Endothelial cell of umbilical vein (primary cell): ENCODE data around the gene PRR3. TPM values are rescaled to one million over a fixed set of nuclear protein-coding genes. Genes with fewer than 3 reads are reported as not detected.

Experiments used
- BruUV-seq: library from RNA; stranded (reverse); fragments of 400-500 nt; replicated peaks from 2 replicates; lab custom pipeline; 2021; lab: Mats Ljungman, UMichigan
- CTCF ChIA-PET: fragments of 300-600, 350-600 bp; sonication (Branson Sonifier 250); formaldehyde crosslinking; loops from one replicate; lab custom pipeline; 2021; ENCODE audit warnings: antibody characterized with exemption, inconsistent platforms; lab: Charles Lee
- POLR2A ChIA-PET: fragments of 300-600, 350-600 bp; sonication (Branson Sonifier 250); formaldehyde crosslinking; loops from one replicate; lab custom pipeline; 2021; ENCODE audit warnings: antibody characterized with exemption, inconsistent platforms; lab: Charles Lee
- DNase-seq: peaks from one replicate; pipeline ENCODE4 v3.0.0-alpha.2; 2011; ENCODE audit warnings: low read depth, low spot score
- FAIRE-seq: peaks from 2 replicates; lab custom pipeline; 2011; peaks lifted over from hg19 to GRCh38; lab: Jason Lieb, UNC
- H2AFZ ChIP-seq: 2 replicates; pipeline ENCODE4 v1.6.0; 2012; ENCODE audit warnings: low read depth, low read length, control low read depth, inconsistent platforms
- H3K27ac ChIP-seq: 2 replicates; pipeline ENCODE4 v1.5.1; 2011; ENCODE audit warnings: low read depth, mild to moderate bottlenecking, control low read depth, low read length, moderate library complexity; ENCODE audit not compliant: insufficient read depth
- H3K27me3 ChIP-seq, 2 experiments: 2 replicates each; pipeline versions ENCODE4 v1.6.0 to v1.6.1; 2011; ENCODE audit warnings: low read length in 2 of 2, mixed read lengths in 1 of 2; ENCODE audit not compliant: control insufficient read depth in 2 of 2, insufficient read depth in 2 of 2
- H3K36me3 ChIP-seq, 2 experiments: 2 replicates in 1 of 2; 3 replicates in 1 of 2; pipeline ENCODE4 v1.5.1; 2011; ENCODE audit warnings: low read length in 2 of 2, mild to moderate bottlenecking in 1 of 2, moderate library complexity in 1 of 2; ENCODE audit not compliant: control insufficient read depth in 2 of 2, insufficient read depth in 2 of 2; ENCODE audit errors: extremely low read depth in 1 of 2
- H3K4me1 ChIP-seq: 3 replicates; pipeline ENCODE4 v1.5.1; 2011; ENCODE audit warnings: mild to moderate bottlenecking, low read length; ENCODE audit not compliant: control insufficient read depth, insufficient read depth; ENCODE audit errors: extremely low read depth
- H3K4me2 ChIP-seq: 2 replicates; pipeline ENCODE4 v1.6.1; 2011; ENCODE audit warnings: low read length, control low read depth, mixed read lengths; ENCODE audit not compliant: insufficient read depth
- H3K4me3 ChIP-seq, 3 experiments: fragments of 200-600 bp in 1 of 3; sonication (generic), shearing (Covaris generic) in 1 of 3; replicated peaks in 1 of 3; 2 replicates each; pipeline ENCODE4 v1.5.1; 2011 to 2016; ENCODE audit warnings: control low read depth in 3 of 3, low read length in 3 of 3, mild to moderate bottlenecking in 2 of 3, inconsistent platforms in 1 of 3, low read depth in 1 of 3, moderate library complexity in 1 of 3; ENCODE audit not compliant: insufficient read depth in 1 of 3
- H3K79me2 ChIP-seq: 2 replicates; pipeline ENCODE4 v1.6.0; 2012; ENCODE audit warnings: low read length, inconsistent platforms; ENCODE audit not compliant: control insufficient read depth, insufficient read depth
- H3K9ac ChIP-seq: replicated peaks from 2 replicates; pipeline ENCODE3; 2011; ENCODE audit warnings: low read length, control low read depth; ENCODE audit not compliant: insufficient read depth; ENCODE audit errors: extremely low read depth
- H3K9me1 ChIP-seq: replicated peaks from 3 replicates; pipeline ENCODE4 v1.6.0; 2011; ENCODE audit warnings: mild to moderate bottlenecking, low read length; ENCODE audit not compliant: control insufficient read depth, insufficient read depth; ENCODE audit errors: extremely low read depth
- H3K9me3 ChIP-seq: replicated peaks from 2 replicates; pipeline ENCODE4 v1.5.1; 2012; ENCODE audit warnings: low read length, inconsistent platforms; ENCODE audit not compliant: control insufficient read depth, insufficient read depth
- H4K20me1 ChIP-seq: replicated peaks from 2 replicates; pipeline ENCODE3; 2011; ENCODE audit warnings: mild to moderate bottlenecking, low read length; ENCODE audit not compliant: control insufficient read depth, insufficient read depth; ENCODE audit errors: extremely low read depth
- EZH2 ChIP-seq: IDR thresholded peaks from 2 replicates; pipeline ENCODE4 v1.6.1; 2012; ENCODE audit warnings: borderline replicate concordance, low read depth, mild to moderate bottlenecking, moderate library complexity, low read length, inconsistent platforms; ENCODE audit not compliant: severe bottlenecking
- FOS ChIP-seq: IDR thresholded peaks from 2 replicates; pipeline ENCODE4 v1.6.1; 2011; ENCODE audit warnings: mild to moderate bottlenecking, low read length, moderate library complexity, borderline replicate concordance; ENCODE audit not compliant: insufficient read depth
- GATA2 ChIP-seq: IDR thresholded peaks from 2 replicates; pipeline ENCODE4 v1.7.0; 2011; ENCODE audit warnings: low read depth, mild to moderate bottlenecking, moderate library complexity, mixed read lengths, low read length; ENCODE audit not compliant: insufficient read length, insufficient read depth
- JUN ChIP-seq: IDR thresholded peaks from 2 replicates; pipeline ENCODE4 v1.6.1; 2011; ENCODE audit warnings: borderline replicate concordance, low read depth; ENCODE audit not compliant: insufficient read length, insufficient read depth
- MYC ChIP-seq: IDR thresholded peaks from one replicate; pipeline ENCODE4 v1.6.1; 2011; ENCODE audit warnings: mild to moderate bottlenecking, low read depth, low read length
- POLR2A ChIP-seq: IDR thresholded peaks from 2 replicates; pipeline ENCODE4 v1.6.1; 2012; ENCODE audit warnings: low read depth, mild to moderate bottlenecking, control low read depth, low read length
- POLR2AphosphoS5 ChIP-seq: IDR thresholded peaks from 2 replicates; pipeline ENCODE4 v1.6.1; 2012; ENCODE audit warnings: low read depth, mild to moderate bottlenecking, control low read depth, low read length, moderate library complexity; ENCODE audit not compliant: insufficient read depth
- dilution Hi-C: fragments of 300-500 bp; cut with MboI; formaldehyde crosslinking; loops from one replicate; pipeline ENCODE4 v1.15.0; 2019; ENCODE audit warnings: low sequenced_read_pairs; ENCODE audit not compliant: extremely low pct_ligation_motif_present
- intact Hi-C: fragments of 100-400 bp; cut with micrococcal nuclease; formaldehyde crosslinking; loops from one replicate; pipeline ENCODE4 v1.10.0; 2022
- polyA plus RNA-seq, 4 experiments: library from polyadenylated mRNA; depleted of rRNA in 3 of 4; stranded (reverse) in 3 of 4; unstranded in 1 of 4; fragments of >200 nt; gene quantifications; 2 replicates each; pipeline versions ENCODE4 v1.2.1 to v1.2.3, GENCODE V29; 2011 to 2012; ENCODE audit warnings: missing spikeins in 1 of 4
- total RNA-seq: library from RNA; stranded (reverse); gene quantifications from 2 replicates; pipeline ENCODE4 v1.2.3, GENCODE V29; 2021
- TF ChIP-seq, protein P1 (sequence below), 2 donors: IDR thresholded peaks; 1 replicate in 1 of 2; 2 replicates in 1 of 2; pipeline ENCODE4 v1.5.1; 2011; ENCODE audit warnings: low read length in 2 of 2, mild to moderate bottlenecking in 2 of 2, moderate library complexity in 2 of 2, control low read depth in 1 of 2, inconsistent platforms in 1 of 2, low read depth in 1 of 2; ENCODE audit not compliant: insufficient read depth in 1 of 2; ENCODE audit errors: extremely low read depth in 1 of 2
- TF ChIP-seq, protein P2 (sequence below): IDR thresholded peaks from 2 replicates; pipeline ENCODE4 v1.6.1; 2011; ENCODE audit not compliant: insufficient read depth, insufficient read length

The PRR3 gene
- total and polyA plus RNA-seq, 2 donors (not counting 3 experiments of a cell fraction or from before 2014, with no cell fraction given): 10.6 to 22.3 TPM

DNA sequence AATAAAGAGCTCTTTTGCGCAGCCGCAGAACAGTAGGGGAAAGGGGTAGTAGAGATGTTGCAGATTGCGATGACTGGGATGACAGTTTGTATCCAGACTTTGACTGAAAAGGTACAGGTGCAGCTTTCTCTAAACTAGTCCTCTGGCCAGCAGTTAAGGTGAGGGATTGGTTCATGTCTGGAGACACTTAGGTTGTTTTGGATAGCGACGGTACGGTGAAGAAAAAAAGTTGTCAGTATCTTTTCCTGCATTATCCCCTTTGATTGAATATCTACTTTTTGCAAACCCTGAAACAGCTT, 537 bp downstream of the PRR3 start:
- Histone ChIP-seq H3K27ac (peak overlapping the region; percentile 84), H3K9me1 (no peaks in the 10 kb centered on the region), H4K20me1 (no peaks in the 10 kb centered on the region), H3K9ac (peak overlapping the region; percentile 86), H3K4me1 (peaks cover 19% of the 10 kb centered on the region), H3K36me3 (peaks cover 0 to 11% of the 10 kb centered on the region in 2 experiments), H3K4me3 (peak overlapping the region; percentile 39 to 93 (median 52)), H3K9me3 (no peaks in the 10 kb centered on the region), H3K4me2 (peak overlapping the region; percentile 83), H2AFZ (peak overlapping the region; percentile 35), H3K79me2 (peaks cover 16% of the 10 kb centered on the region), H3K27me3 (no peaks in the 10 kb centered on the region)
- dilution Hi-C loops: no loop called here
- no peak for DNase-seq
- ChIA-PET CTCF (interaction anchor here (0.9 to 4.9 kb wide), 8 partner anchors 13 to 115 kb away, joined by 3 to 65 read pairs (median 7); partner anchors contain the start of genes ABCF1 and DHX16), POLR2A (interaction anchor here (2.1 kb wide), 1 partner anchor 13 kb away, joined by 9 read pairs; the partner anchor contains the start of gene ABCF1)
- TF ChIP-seq EZH2 (no peak), GATA2 (no peak), POLR2A (no peak), MYC (no peak), FOS (no peak), JUN (no peak), POLR2AphosphoS5 (no peak)
- TF ChIP-seq, protein P1, sequence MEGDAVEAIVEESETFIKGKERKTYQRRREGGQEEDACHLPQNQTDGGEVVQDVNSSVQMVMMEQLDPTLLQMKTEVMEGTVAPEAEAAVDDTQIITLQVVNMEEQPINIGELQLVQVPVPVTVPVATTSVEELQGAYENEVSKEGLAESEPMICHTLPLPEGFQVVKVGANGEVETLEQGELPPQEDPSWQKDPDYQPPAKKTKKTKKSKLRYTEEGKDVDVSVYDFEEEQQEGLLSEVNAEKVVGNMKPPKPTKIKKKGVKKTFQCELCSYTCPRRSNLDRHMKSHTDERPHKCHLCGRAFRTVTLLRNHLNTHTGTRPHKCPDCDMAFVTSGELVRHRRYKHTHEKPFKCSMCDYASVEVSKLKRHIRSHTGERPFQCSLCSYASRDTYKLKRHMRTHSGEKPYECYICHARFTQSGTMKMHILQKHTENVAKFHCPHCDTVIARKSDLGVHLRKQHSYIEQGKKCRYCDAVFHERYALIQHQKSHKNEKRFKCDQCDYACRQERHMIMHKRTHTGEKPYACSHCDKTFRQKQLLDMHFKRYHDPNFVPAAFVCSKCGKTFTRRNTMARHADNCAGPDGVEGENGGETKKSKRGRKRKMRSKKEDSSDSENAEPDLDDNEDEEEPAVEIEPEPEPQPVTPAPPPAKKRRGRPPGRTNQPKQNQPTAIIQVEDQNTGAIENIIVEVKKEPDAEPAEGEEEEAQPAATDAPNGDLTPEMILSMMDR (IDR thresholded peaks at IDR 0.05; ENCODE audit: extremely low read depth in 1 of 2, insufficient read depth in 1 of 2, low read depth in 1 of 2, low read length in 2 of 2): no peak
- TF ChIP-seq, protein P2, sequence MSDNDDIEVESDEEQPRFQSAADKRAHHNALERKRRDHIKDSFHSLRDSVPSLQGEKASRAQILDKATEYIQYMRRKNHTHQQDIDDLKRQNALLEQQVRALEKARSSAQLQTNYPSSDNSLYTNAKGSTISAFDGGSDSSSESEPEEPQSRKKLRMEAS: no peak
- peak; percentile 82 for FAIRE-seq
- intact Hi-C loops: loop anchor here (1.0 kb wide), 1 partner anchor 130 kb away; no protein-coding TSS in a partner anchor
- BruUV-seq: no TSS peak
